ENCODE data around the gene GABRB2. TPM values are rescaled to one million over a fixed set of nuclear protein-coding genes. Genes with fewer than 3 reads are reported as not detected.

GABRB2 gene
- total RNA-seq, 1 experiment from 2014 or later = not detected

- Histone ChIP-seq H3K27ac (ENCODE audit: low read depth, low read length) (no peak overlapping the region), H3K4me3 (replicated peaks in 1 of 2; ENCODE audit: low read depth in 1 of 2, low read length in 2 of 2) (no peak overlapping the region), H3K9ac (ENCODE audit: low read length) (no peak overlapping the region), H3K4me2 (ENCODE audit: low read length) (no peak overlapping the region), H3K4me1 (ENCODE audit: control insufficient read depth in 1 of 2, insufficient read depth in 2 of 2, low read length in 2 of 2) (no peaks in the 10 kb centered on the region), H3K79me2 (ENCODE audit: insufficient read depth, low read length) (no peaks in the 10 kb centered on the region), H3K27me3 (ENCODE audit: insufficient read depth, low read length) (no peaks in the 10 kb centered on the region), H3K9me2 (ENCODE audit: insufficient read depth) (no peaks in the 10 kb centered on the region), H4K20me1 (ENCODE audit: insufficient read depth) (no peaks in the 10 kb centered on the region), H3K36me3 (ENCODE audit: control insufficient read depth in 1 of 2, insufficient read depth in 2 of 2, low read length in 2 of 2) (no peaks in the 10 kb centered on the region), H3K9me3 (ENCODE audit: control insufficient read depth in 1 of 2, insufficient read depth in 1 of 2, low read depth in 1 of 2, low read length in 2 of 2) (peaks cover 0 to 6% of the 10 kb centered on the region in 2 experiments; a peak in 2 of 4 replicates), H2AFZ (ENCODE audit: low read depth, low read length, poor library complexity, severe bottlenecking) (no peak overlapping the region)
- POLR2A ChIA-PET = no interaction called here
- no peak for DNase-seq (ENCODE audit: low read depth, low spot score)
- CTCF ChIA-PET = no interaction called here
- no TSS peak for BruUV-seq (replicated peaks)
- no peak for ATAC-seq
- TF ChIP-seq FOSL1 (IDR thresholded peaks at IDR 0.05; ENCODE audit: low read depth) (no peak), EZH2 (IDR thresholded peaks at IDR 0.05) (no peak)
- RAD21 ChIA-PET (ENCODE audit: low non-redundant PET in 1 of 2, low total read pairs in 2 of 2, uncharacterized antibody in 2 of 2, unreplicated experiment in 2 of 2) = no interaction called here
- intact Hi-C loops (cut with micrococcal nuclease) = no loop called here
These were observed 149.1 kb downstream of the GABRB2 start for GRCh38 chr5:161397448-161397847.

GRCh38 chr5:161396171-161396570 is 150.4 kb downstream of the GABRB2 start:
- CTCF ChIA-PET = no interaction called here
- no TSS peak for BruUV-seq (replicated peaks)
- ATAC-seq (no peak), DNase-seq (ENCODE audit: low read depth, low spot score) (no peak)
- Histone ChIP-seq H3K9me2 (ENCODE audit: insufficient read depth) (no peaks in the 10 kb centered on the region), H3K9ac (ENCODE audit: low read length) (no peak overlapping the region), H3K79me2 (ENCODE audit: insufficient read depth, low read length) (no peaks in the 10 kb centered on the region), H2AFZ (ENCODE audit: low read depth, low read length, poor library complexity, severe bottlenecking) (no peak overlapping the region), H3K27me3 (ENCODE audit: insufficient read depth, low read length) (no peaks in the 10 kb centered on the region), H3K27ac (ENCODE audit: low read depth, low read length) (no peak overlapping the region), H3K4me2 (ENCODE audit: low read length) (no peak overlapping the region), H3K36me3 (ENCODE audit: control insufficient read depth in 1 of 2, insufficient read depth in 2 of 2, low read length in 2 of 2) (no peaks in the 10 kb centered on the region), H3K9me3 (ENCODE audit: control insufficient read depth in 1 of 2, insufficient read depth in 1 of 2, low read depth in 1 of 2, low read length in 2 of 2) (peaks cover 0 to 13% of the 10 kb centered on the region in 2 experiments; a peak in 2 of 4 replicates), H3K4me3 (replicated peaks in 1 of 2; ENCODE audit: low read depth in 1 of 2, low read length in 2 of 2) (no peak overlapping the region), H4K20me1 (ENCODE audit: insufficient read depth) (no peaks in the 10 kb centered on the region), H3K4me1 (ENCODE audit: control insufficient read depth in 1 of 2, insufficient read depth in 2 of 2, low read length in 2 of 2) (no peaks in the 10 kb centered on the region)
- POLR2A ChIA-PET = no interaction called here
- TF ChIP-seq CBX3 (IDR thresholded peaks at IDR 0.05; ENCODE audit: low read depth) = no peak
- TF ChIP-seq RAD21 (IDR thresholded peaks at IDR 0.05; ENCODE audit: low read depth) = no peak
- no peak for TF ChIP-seq REST (IDR thresholded peaks at IDR 0.05; ENCODE audit: low read depth)
- TF ChIP-seq TCF7L2 (IDR thresholded peaks at IDR 0.05; ENCODE audit: borderline replicate concordance, extremely low read depth, insufficient read depth, insufficient read length) = no peak
- TF ChIP-seq EGR1 (IDR thresholded peaks at IDR 0.05; ENCODE audit: low read depth) = no peak
- no peak for TF ChIP-seq SIN3A (IDR thresholded peaks at IDR 0.05; ENCODE audit: low read depth)
- TF ChIP-seq SP1 (IDR thresholded peaks at IDR 0.05; ENCODE audit: low read depth) = no peak
- TF ChIP-seq CTCF (IDR thresholded peaks at IDR 0.05 in 2 of 3, conservative IDR thresholded peaks at IDR 0.05 in 1 of 3; ENCODE audit: borderline replicate concordance in 1 of 3, insufficient read depth in 1 of 3, low read depth in 2 of 3, low read length in 2 of 3) = no peak
- TF ChIP-seq YY1 (IDR thresholded peaks at IDR 0.05; ENCODE audit: extremely low read depth, insufficient replicate concordance, low read depth, low read length) = no peak
- TF ChIP-seq FOSL1 (IDR thresholded peaks at IDR 0.05; ENCODE audit: low read depth) = no peak
- TF ChIP-seq ZFX (IDR thresholded peaks at IDR 0.05) = no peak
- TF ChIP-seq POLR2A (IDR thresholded peaks at IDR 0.05; ENCODE audit: borderline replicate concordance, extremely low read depth, insufficient read depth, insufficient read length) = no peak
- TF ChIP-seq POLR2AphosphoS5 (IDR thresholded peaks at IDR 0.05; ENCODE audit: low read depth, low read length) = no peak
- TF ChIP-seq ELF1 (IDR thresholded peaks at IDR 0.05; ENCODE audit: borderline replicate concordance, low read depth) = no peak
- TF ChIP-seq ATF3 (IDR thresholded peaks at IDR 0.05) = no peak
- no peak for TF ChIP-seq EZH2phosphoT487 (IDR thresholded peaks at IDR 0.05; ENCODE audit: borderline replicate concordance)
- no peak for TF ChIP-seq EZH2 (IDR thresholded peaks at IDR 0.05)
- intact Hi-C loops (cut with micrococcal nuclease) = no loop called here
- RAD21 ChIA-PET (ENCODE audit: low non-redundant PET in 1 of 2, low total read pairs in 2 of 2, uncharacterized antibody in 2 of 2, unreplicated experiment in 2 of 2) = no interaction called here
